WTC11 (cell line): Measurements from ENCODE around the gene ZNF490. TPM values are rescaled to one million over a fixed set of nuclear protein-coding genes. Genes with fewer than 3 reads are reported as not detected.

Experiments used
- ATF1 ChIP-seq: sonication (generic); formaldehyde crosslinking; IDR thresholded peaks from 2 replicates; pipeline ENCODE4 v1.8.1; 2023; ENCODE audit warnings: mild to moderate bottlenecking, moderate library complexity, missing genetic modification reagents
- ATF3 ChIP-seq: sonication (generic); formaldehyde crosslinking; conservative IDR thresholded peaks from 2 replicates; pipeline ENCODE4 v1.8.1; 2022; ENCODE audit warnings: mild to moderate bottlenecking, missing genetic modification reagents
- CBFB ChIP-seq: sonication (generic); formaldehyde crosslinking; IDR thresholded peaks from 2 replicates; pipeline ENCODE4 v1.8.1; 2022; ENCODE audit warnings: mild to moderate bottlenecking, low read depth, missing genetic modification reagents
- EMX1 ChIP-seq: fragments of 250-450 bp; sonication (Bioruptor Pico); IDR thresholded peaks from 2 replicates; pipeline ENCODE4 v1.8.0; 2021; ENCODE audit warnings: mild to moderate bottlenecking
- ERG ChIP-seq: fragments of 250-450 bp; sonication (Bioruptor Pico); IDR thresholded peaks from 2 replicates; pipeline ENCODE4 v1.8.0; 2021; ENCODE audit warnings: mild to moderate bottlenecking
- FOXJ3 ChIP-seq: sonication (generic); formaldehyde crosslinking; IDR thresholded peaks from 2 replicates; pipeline ENCODE4 v1.9.0; 2021; ENCODE audit warnings: missing genetic modification reagents, mild to moderate bottlenecking, borderline replicate concordance
- GTF2I ChIP-seq: fragments of 250-450 bp; sonication (Bioruptor Pico); conservative IDR thresholded peaks from 2 replicates; pipeline ENCODE4 v1.4.0; 2021; ENCODE audit warnings: mild to moderate bottlenecking
- JAZF1 ChIP-seq: fragments of 250-450 bp; sonication (Bioruptor Pico); IDR thresholded peaks from 2 replicates; pipeline ENCODE4 v1.9.0; 2021; ENCODE audit warnings: moderate library complexity, mild to moderate bottlenecking, inconsistent platforms
- JUN ChIP-seq: sonication (generic); formaldehyde crosslinking; IDR thresholded peaks from 2 replicates; pipeline ENCODE4 v1.8.0; 2023; ENCODE audit warnings: mild to moderate bottlenecking, missing genetic modification reagents
- MLX ChIP-seq: sonication (generic); formaldehyde crosslinking; IDR thresholded peaks from 2 replicates; pipeline ENCODE4 v1.8.1; 2023; ENCODE audit warnings: mild to moderate bottlenecking, missing genetic modification reagents, moderate library complexity
- MYBL2 ChIP-seq: sonication (generic); formaldehyde crosslinking; IDR thresholded peaks from 2 replicates; pipeline ENCODE4 v1.8.1; 2023; ENCODE audit warnings: mild to moderate bottlenecking, moderate library complexity, missing genetic modification reagents
- NFYB ChIP-seq: sonication (generic); formaldehyde crosslinking; conservative IDR thresholded peaks from 2 replicates; pipeline ENCODE4 v1.8.0; 2022; ENCODE audit warnings: low read depth, missing genetic modification reagents
- OVOL2 ChIP-seq: fragments of 250-450 bp; sonication (Bioruptor Pico); IDR thresholded peaks from 2 replicates; pipeline ENCODE4 v1.9.0; 2021; ENCODE audit warnings: mild to moderate bottlenecking, borderline replicate concordance
- PRDM15 ChIP-seq: sonication (generic); formaldehyde crosslinking; IDR thresholded peaks from 2 replicates; pipeline ENCODE4 v1.8.0; 2022; ENCODE audit warnings: missing genetic modification reagents
- PREB ChIP-seq: sonication (generic); formaldehyde crosslinking; IDR thresholded peaks from 2 replicates; pipeline ENCODE4 v1.8.1; 2022; ENCODE audit warnings: mild to moderate bottlenecking, missing genetic modification reagents, moderate library complexity, borderline replicate concordance
- SMAD4 ChIP-seq: sonication (generic); formaldehyde crosslinking; IDR thresholded peaks from 2 replicates; pipeline ENCODE4 v1.8.0; 2022; ENCODE audit warnings: mild to moderate bottlenecking, missing genetic modification reagents
- SOX15 ChIP-seq: fragments of 250-450 bp; sonication (Bioruptor Pico); IDR thresholded peaks from 2 replicates; pipeline ENCODE4 v1.9.0; 2021; ENCODE audit warnings: mild to moderate bottlenecking
- TEAD1 ChIP-seq: sonication (generic); formaldehyde crosslinking; IDR thresholded peaks from 2 replicates; pipeline ENCODE4 v1.8.0; 2022; ENCODE audit warnings: mild to moderate bottlenecking, missing genetic modification reagents
- TP53 ChIP-seq: sonication (generic); formaldehyde crosslinking; IDR thresholded peaks from 2 replicates; pipeline ENCODE4 v1.8.1; 2023; ENCODE audit warnings: mild to moderate bottlenecking, missing genetic modification reagents
- USF2 ChIP-seq: sonication (generic); formaldehyde crosslinking; IDR thresholded peaks from 2 replicates; pipeline ENCODE4 v1.8.1; 2023; ENCODE audit warnings: mild to moderate bottlenecking, missing genetic modification reagents, moderate library complexity
- ZNF219 ChIP-seq: sonication (generic); formaldehyde crosslinking; IDR thresholded peaks from 2 replicates; pipeline ENCODE4 v1.8.0; 2023; ENCODE audit warnings: missing genetic modification reagents, mild to moderate bottlenecking, borderline replicate concordance
- ZNF396 ChIP-seq: fragments of 250-450 bp; sonication (Bioruptor Pico); IDR thresholded peaks from 2 replicates; pipeline ENCODE4 v1.8.0; 2021; ENCODE audit warnings: mild to moderate bottlenecking, moderate library complexity, borderline replicate concordance
- ZNF512 ChIP-seq: sonication (generic); formaldehyde crosslinking; IDR thresholded peaks from 2 replicates; pipeline ENCODE4 v1.8.1; 2022; ENCODE audit warnings: missing genetic modification reagents, borderline replicate concordance
- ZSCAN18 ChIP-seq: fragments of 250-450 bp; sonication (Bioruptor Pico); IDR thresholded peaks from 2 replicates; pipeline ENCODE4 v2.1.2; 2022; ENCODE audit warnings: mild to moderate bottlenecking, moderate library complexity
- total RNA-seq: library from RNA; stranded (reverse); gene quantifications from 3 replicates; pipeline ENCODE4 v1.2.3, GENCODE V29; 2021
- TF ChIP-seq, protein P1 (sequence below): sonication (generic); formaldehyde crosslinking; IDR thresholded peaks from 2 replicates; pipeline ENCODE4 v1.8.1; 2023; ENCODE audit warnings: mild to moderate bottlenecking, missing genetic modification reagents

The ZNF490 gene
- total RNA-seq, 1 experiment from 2014 or later, result 7.3 TPM

GRCh38 chr19:12610540-12611360 lies at the start of gene ZNF490, which contains the start of gene ZNF791 (continued):
- TF ChIP-seq PRDM15 (CRISPR knock-in tag) (no peak), TEAD1 (CRISPR knock-in tag) (peak; percentile 63; the same call in 1 of the 2 replicates), FOXJ3 (CRISPR knock-in tag) (no peak), ZNF512 (CRISPR knock-in tag) (no peak), NFYB (CRISPR knock-in tag) (peak; percentile 71), CBFB (no peak), ZNF396 (CRISPR knock-in tag) (no peak), ZSCAN18 (CRISPR knock-in tag) (no peak), EMX1 (0 out of 2 replicates have a peak, but pooled peaks have one; percentile 30), USF2 (CRISPR knock-in tag) (no peak), ZNF219 (CRISPR knock-in tag) (no peak), JAZF1 (CRISPR knock-in tag) (no peak), JUN (no peak), PREB (CRISPR knock-in tag) (no peak), ATF3 (CRISPR knock-in tag) (no peak), SOX15 (no peak), ERG (no peak), MYBL2 (CRISPR knock-in tag) (0 out of 2 replicates have a peak, but pooled peaks have one; percentile 48), MLX (CRISPR knock-in tag) (no peak), TP53 (CRISPR knock-in tag) (no peak), OVOL2 (CRISPR knock-in tag) (no peak), SMAD4 (CRISPR knock-in tag) (no peak), GTF2I (CRISPR knock-in tag) (no peak), ATF1 (CRISPR knock-in tag) (peak; percentile 45; the same call in 1 of the 2 replicates)
- TF ChIP-seq, protein P1, sequence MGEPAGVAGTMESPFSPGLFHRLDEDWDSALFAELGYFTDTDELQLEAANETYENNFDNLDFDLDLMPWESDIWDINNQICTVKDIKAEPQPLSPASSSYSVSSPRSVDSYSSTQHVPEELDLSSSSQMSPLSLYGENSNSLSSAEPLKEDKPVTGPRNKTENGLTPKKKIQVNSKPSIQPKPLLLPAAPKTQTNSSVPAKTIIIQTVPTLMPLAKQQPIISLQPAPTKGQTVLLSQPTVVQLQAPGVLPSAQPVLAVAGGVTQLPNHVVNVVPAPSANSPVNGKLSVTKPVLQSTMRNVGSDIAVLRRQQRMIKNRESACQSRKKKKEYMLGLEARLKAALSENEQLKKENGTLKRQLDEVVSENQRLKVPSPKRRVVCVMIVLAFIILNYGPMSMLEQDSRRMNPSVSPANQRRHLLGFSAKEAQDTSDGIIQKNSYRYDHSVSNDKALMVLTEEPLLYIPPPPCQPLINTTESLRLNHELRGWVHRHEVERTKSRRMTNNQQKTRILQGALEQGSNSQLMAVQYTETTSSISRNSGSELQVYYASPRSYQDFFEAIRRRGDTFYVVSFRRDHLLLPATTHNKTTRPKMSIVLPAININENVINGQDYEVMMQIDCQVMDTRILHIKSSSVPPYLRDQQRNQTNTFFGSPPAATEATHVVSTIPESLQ (CRISPR knock-in tag), result no peak
